Stimulated activated CD4-positive, alpha-beta T cell treated with anti-CD3 and anti-CD28 coated beads, Interleukin-4, amount 100 ng/mL, for 4 hours (primary cell): ENCODE data around the gene IRAG1.
"Not testable (repeated sequence)": the region's sequence is repeated elsewhere in the genome, so short reads cannot be mapped to it uniquely, and the experiment has no call there.

Experiments used
- DNase-seq, 2 experiments: peaks; one replicate each; pipeline ENCODE4 v3.0.0-alpha.2; 2020

The IRAG1 gene

GRCh38 chr11:10708131-10708530 is 14.6 kb upstream of the IRAG1 start:
- DNase-seq, result no peak

GRCh38 chr11:10701982-10702381 is 8.4 kb upstream of the IRAG1 start:
- DNase-seq, result no peak

- no peak for DNase-seq
These were observed 5.5 kb upstream of the IRAG1 start for GRCh38 chr11:10699072-10699471.

- no peak for DNase-seq
These were observed 3.7 kb upstream of the IRAG1 start for GRCh38 chr11:10697323-10697620.

GRCh38 chr11:10696468-10697322 is 3.1 kb upstream of the IRAG1 start:
- no peak for DNase-seq

GRCh38 chr11:10695833-10696232 is 2.3 kb upstream of the IRAG1 start:
- no peak for DNase-seq

- no peak for DNase-seq
These were observed 1.1 kb upstream of the IRAG1 start for GRCh38 chr11:10694486-10695239.

- no peak for DNase-seq
These were observed 932 bp downstream of the IRAG1 start for GRCh38 chr11:10692531-10693115.

- no peak for DNase-seq
These were observed 5.2 kb downstream of the IRAG1 start for GRCh38 chr11:10688401-10688800.

GRCh38 chr11:10686311-10686710 is 7.2 kb downstream of the IRAG1 start:
- DNase-seq, result no peak

- DNase-seq, result no peak
These were observed 10.1 kb downstream of the IRAG1 start for GRCh38 chr11:10683429-10683828.

- DNase-seq, result no peak
These were observed 12.5 kb downstream of the IRAG1 start for GRCh38 chr11:10680956-10681487.

GRCh38 chr11:10680279-10680678 is 13.3 kb downstream of the IRAG1 start:
- not testable (repeated sequence) for DNase-seq

- no peak for DNase-seq
These were observed 13.9 kb downstream of the IRAG1 start for GRCh38 chr11:10679644-10680043.

GRCh38 chr11:10678101-10678500 is 15.5 kb downstream of the IRAG1 start:
- DNase-seq, result no peak

- DNase-seq, result no peak
These were observed 16.6 kb downstream of the IRAG1 start for GRCh38 chr11:10676919-10677318.

GRCh38 chr11:10674911-10675440 is 18.6 kb downstream of the IRAG1 start:
- DNase-seq, result no peak

- no peak for DNase-seq
These were observed 19.1 kb downstream of the IRAG1 start for GRCh38 chr11:10674440-10674855.

- DNase-seq, result no peak
These were observed 20.0 kb downstream of the IRAG1 start for GRCh38 chr11:10673501-10674062.

GRCh38 chr11:10670099-10670498 is 23.5 kb downstream of the IRAG1 start:
- DNase-seq, result no peak

- no peak for DNase-seq
These were observed 24.1 kb downstream of the IRAG1 start for GRCh38 chr11:10669258-10670033.

- no peak for DNase-seq
These were observed 26.1 kb downstream of the IRAG1 start for GRCh38 chr11:10667521-10667885.
